Left cardiac atrium (tissue), 4 donors: ENCODE results near the gene CADM1. TPM values are rescaled to one million over a fixed set of nuclear protein-coding genes. Genes with fewer than 3 reads are reported as not detected.

Experiments
- ATAC-seq, 2 donors: fragments of 200-7000 bp; cut with Tn5 transposase; one replicate each; pipeline ENCODE4 v1.9.1; 2020; ENCODE audit warnings: mild to moderate bottlenecking in 2 of 2, moderate library complexity in 2 of 2
- DNase-seq: peaks from one replicate; pipeline ENCODE4 v3.0.0-alpha.2; 2020
- intact Hi-C, 2 donors: fragments of 100-400 bp; cut with DNase I; formaldehyde crosslinking; loops; one replicate each; pipeline versions ENCODE4 v1.14.1 to v1.15.1; 2022 to 2023
- total RNA-seq, 2 donors: library from RNA; stranded (reverse); fragmentation: NEBNext Ultra II Directional; extraction: Animal tissue kit (Norgen Biotek cat#: 25700); gene quantifications; one replicate each; pipeline ENCODE4 v1.2.1, GENCODE V29; 2021
- donor health status: DM: no; HTN: yes; CAD: no.
- donor health status: DM: no; HTN: yes; CAD: no; lungs with severe emphysema.
- donor health status: DM: yes; HTN: yes; CAD: no.
- donor health status: Dilated cardiomyopathy.

CADM1 gene
- total RNA-seq, 2 donors from 2014 or later, result 25.0 to 34.3 TPM

DNA sequence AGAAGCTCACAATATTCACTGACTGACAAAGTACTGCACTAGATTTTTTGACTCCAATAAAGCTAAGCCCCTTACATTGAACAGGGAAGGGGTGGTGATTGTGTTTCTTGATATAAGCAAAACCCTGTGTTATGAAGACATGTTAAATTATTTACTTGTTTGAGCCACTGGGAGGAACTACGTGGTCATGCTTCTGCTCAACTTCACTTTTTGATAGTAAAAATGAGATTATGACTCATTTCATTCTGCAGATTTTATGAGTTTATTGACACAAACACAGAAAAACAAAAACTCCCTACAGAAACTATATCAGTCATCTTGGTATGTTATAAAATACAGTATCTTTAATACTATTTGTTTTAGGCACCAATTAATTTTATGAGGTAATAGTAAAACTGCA is 124.7 kb downstream of the CADM1 start:
- DNase-seq (no peak), ATAC-seq (no peak)
- intact Hi-C loops, result no loop called here

- intact Hi-C loops, result no loop called here
- ATAC-seq, result no peak
- no peak for DNase-seq
These were observed 125.7 kb downstream of the CADM1 start for GRCh38 chr11:115378557-115378956.

DNA sequence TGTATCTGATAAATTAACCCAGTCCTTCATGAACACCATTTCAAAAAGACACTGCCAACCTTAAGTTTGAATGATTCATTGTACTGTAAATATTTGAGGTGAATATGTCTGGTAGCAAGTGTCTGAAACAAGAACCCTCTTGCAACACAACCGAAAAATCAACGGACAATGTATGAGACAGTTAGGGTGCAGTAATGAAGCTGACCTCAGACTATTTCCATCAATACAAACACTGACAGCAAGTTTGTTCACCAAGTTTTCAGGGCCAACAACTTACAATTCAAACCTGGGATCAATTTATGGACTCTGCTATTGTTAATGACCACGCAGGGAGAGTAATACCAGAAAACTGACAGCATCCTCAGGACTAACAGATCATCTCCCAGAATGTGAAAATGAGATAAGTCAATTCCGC is 126.3 kb downstream of the CADM1 start:
- DNase-seq (no peak), ATAC-seq (no peak)
- intact Hi-C loops, result no loop called here

GRCh38 chr11:115368616-115369015 is 135.6 kb downstream of the CADM1 start:
- DNase-seq (no peak), ATAC-seq (no peak)
- intact Hi-C loops, result no loop called here

DNA sequence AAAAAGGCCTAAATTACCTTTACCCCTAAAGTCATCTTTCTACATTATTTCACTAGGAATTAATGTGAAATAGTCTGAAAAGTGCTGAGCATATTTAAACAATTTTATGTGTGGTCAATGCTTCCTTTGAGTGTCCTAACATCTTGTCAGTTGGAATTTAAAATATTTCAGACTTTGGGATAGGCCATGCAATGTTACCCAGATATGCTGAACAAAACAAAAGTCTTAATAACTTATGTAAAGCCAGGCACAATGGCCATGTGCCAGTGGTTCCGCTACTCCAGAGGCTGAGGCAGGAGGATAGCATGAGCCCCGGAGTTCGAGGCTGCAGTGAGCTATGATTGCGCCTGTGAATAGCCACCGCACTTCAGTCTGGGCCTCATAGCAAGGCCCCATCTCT is 137.4 kb downstream of the CADM1 start:
- DNase-seq, result no peak
- intact Hi-C loops, result no loop called here
- ATAC-seq, result no peak

GRCh38 chr11:115365907-115366306 is 138.3 kb downstream of the CADM1 start:
- DNase-seq (no peak), ATAC-seq (no peak)
- intact Hi-C loops, result no loop called here

- DNase-seq (no peak), ATAC-seq (peak in 1 of 2 donors; percentile 66)
- intact Hi-C loops, result no loop called here
These were observed 139.3 kb downstream of the CADM1 start for GRCh38 chr11:115364896-115365295.

DNA sequence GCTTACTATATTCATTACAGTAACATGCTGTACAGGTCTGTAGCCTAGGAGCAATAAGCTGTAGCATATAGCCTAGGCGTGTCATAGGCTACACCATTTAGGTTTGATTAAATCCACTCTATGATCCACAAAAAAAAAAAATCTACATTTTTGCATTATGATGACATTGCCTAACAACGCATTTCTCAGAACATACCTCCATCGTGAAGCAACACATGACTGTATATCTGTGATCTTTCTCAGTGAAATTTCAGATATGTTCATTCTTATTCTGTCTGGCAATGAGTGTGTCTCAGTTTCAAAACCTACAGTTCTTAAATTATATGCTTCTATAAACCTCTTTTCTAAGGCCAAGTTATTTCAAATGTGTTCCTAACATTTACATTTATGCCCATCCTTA is 140.3 kb downstream of the CADM1 start:
- no peak for DNase-seq
- intact Hi-C loops, result no loop called here
- ATAC-seq, result no peak

DNA sequence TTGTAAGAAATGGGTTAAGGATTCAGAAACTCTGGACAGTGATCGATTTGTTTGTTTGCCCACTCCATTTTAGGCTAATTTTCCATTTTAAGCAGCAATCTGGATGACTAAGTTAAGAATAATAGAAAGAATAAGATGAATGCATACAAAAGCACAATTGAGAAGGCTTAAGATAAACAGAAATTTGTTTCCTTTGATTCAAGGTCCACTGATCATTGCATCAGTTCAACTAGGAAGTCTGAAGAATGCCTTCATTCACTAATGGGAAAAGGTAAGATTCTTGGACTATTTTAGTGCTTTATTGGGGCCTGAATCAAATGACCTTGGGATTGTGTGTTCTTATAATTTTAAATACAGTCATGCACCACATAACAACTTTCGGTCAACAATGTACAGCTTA is 140.8 kb downstream of the CADM1 start:
- ATAC-seq (no peak), DNase-seq (no peak)
- intact Hi-C loops, result no loop called here

DNA sequence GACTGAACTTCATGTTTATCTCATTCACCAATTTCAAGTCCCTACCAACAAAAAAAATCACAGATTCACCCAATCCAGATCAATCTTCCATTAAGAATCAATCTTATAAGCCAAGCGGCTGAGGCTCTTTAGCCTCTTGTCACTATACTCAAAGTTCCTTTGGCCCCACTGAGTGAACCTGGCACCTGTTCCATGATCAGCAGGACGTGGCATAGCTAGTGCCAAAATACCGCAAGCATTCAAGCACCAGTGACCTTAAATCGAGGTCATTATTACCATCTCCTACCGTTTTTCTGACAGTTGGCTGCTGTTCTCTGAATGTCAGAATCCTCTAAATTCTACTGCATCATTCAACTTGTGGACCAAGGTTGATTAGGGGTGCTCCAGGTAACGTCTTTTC is 141.2 kb downstream of the CADM1 start:
- DNase-seq (no peak), ATAC-seq (no peak)
- intact Hi-C loops, result no loop called here

DNA sequence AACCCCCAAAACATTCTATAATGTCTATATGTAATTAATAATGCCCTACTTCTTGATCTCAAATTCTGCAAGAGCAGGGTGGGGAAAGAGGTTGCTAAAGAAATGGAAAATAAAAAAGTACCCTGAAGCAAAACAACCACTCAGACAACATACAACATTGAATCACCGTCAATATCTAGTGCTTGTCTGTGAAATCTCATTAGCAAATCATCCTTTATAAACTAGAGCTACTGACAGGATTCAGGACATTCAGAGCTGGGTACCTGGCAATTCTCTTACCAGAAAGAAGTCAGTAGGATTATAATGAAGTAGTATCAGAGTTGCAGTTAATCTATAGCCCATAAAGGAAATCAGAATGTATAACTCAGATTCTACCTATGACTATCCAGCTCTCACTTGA is 143.2 kb downstream of the CADM1 start:
- DNase-seq, result no peak
- intact Hi-C loops, result no loop called here
- ATAC-seq, result no peak

GRCh38 chr11:115360186-115360824 is 143.9 kb downstream of the CADM1 start:
- intact Hi-C loops, result no loop called here
- no peak for DNase-seq
- no peak for ATAC-seq

DNA sequence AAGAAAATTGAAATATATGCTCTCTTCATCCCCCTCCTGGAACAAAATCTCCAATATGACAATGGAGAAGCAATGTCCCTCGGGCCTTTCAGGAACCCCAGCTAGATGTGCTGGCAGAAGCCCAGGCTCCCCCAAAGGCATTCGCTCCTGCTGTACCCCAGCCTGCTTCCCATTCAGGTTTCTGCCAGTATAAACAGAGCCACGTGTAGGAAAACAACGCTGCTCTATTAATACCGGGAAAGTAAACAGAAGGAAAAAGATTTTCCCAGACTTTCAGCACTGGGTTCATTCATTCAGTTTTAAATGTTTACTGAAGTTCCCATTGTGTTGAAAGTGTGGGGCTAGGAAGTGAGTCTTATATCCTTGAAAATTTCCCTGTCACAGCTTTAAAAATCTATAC is 147.1 kb downstream of the CADM1 start:
- ATAC-seq, result no peak
- intact Hi-C loops, result no loop called here
- DNase-seq, result no peak

DNA sequence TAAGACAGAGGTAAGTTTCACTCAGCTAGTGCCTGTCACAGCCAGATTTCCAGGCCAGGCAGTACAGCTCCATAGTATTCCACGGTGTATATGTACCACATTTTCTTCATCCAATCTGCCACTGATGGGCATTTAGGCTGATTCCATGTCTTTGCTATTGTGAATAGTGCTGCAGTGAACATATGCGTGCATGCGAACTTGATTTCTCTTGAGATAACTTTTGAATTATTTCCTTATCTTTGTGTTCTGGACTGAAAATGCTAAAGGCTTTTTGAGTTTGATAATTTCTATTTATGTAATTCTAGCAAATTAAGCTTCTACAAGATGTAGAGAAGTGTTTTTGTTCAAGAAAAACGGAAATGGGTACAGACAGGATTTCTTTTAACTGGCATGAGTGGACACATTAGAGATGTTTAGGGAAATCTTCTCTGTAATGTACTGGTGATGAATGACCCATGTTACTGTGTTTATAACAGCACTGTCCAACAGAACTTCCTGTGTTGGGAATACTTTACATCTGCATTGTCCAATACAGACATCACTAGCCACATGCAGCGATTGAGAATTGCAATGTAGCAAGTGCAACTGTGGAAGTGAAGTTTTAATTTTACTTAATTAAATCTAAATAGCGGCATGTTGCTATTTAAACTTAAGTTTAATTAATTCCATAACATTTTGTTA is 151.3 kb downstream of the CADM1 start:
- DNase-seq (no peak), ATAC-seq (no peak)
- intact Hi-C loops, result no loop called here

GRCh38 chr11:115349335-115350017 is 154.7 kb downstream of the CADM1 start:
- intact Hi-C loops, result no loop called here
- ATAC-seq, result no peak
- DNase-seq, result no peak

DNA sequence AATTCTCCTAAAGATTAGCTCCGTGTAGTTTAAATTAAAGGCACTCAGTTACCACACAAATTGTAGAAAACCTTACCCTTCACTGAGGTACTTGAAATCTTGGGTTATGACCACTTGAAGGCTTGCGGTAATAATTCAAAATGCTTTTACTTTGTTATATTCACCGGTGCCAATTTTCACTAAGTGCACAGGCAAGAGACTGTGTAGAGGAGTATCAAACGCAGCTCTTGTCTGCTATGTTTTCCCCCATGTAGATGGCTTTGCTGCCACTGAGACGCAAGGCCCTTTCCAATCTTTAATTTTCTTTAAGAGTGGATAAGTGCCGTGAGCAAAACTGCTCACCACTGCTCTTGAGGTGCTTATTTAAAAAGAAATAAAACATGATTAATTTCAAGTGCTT is 155.8 kb downstream of the CADM1 start:
- no peak for DNase-seq
- intact Hi-C loops, result no loop called here
- ATAC-seq, result no peak

DNA sequence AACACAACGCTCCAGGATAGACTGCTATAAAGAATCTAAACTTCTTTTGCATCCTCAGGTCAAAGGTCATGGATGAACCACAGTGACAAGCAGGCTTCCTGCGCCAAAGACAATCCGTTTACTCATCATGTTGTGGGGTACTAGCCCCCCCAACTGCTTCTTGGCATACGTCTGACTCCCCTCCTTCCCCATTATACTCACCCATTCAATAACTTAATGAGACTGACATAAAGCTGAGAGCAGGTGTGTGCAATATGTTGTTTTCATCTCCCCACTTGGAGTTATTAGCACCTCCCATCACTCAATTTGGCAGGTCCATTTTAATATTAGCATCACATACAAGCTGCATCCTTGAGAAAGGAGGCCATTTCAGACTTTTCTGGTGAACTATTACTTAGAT is 157.1 kb downstream of the CADM1 start:
- DNase-seq, result no peak
- intact Hi-C loops, result no loop called here

GRCh38 chr11:115345840-115346239 is 158.4 kb downstream of the CADM1 start:
- no peak for DNase-seq
- ATAC-seq, result no peak
- intact Hi-C loops, result no loop called here

More for the DNA sequence above, 157.1 kb downstream of the CADM1 start:
- no peak for ATAC-seq

GRCh38 chr11:115345361-115345760 is 158.9 kb downstream of the CADM1 start:
- DNase-seq, result no peak
- intact Hi-C loops, result no loop called here
- ATAC-seq, result no peak

- intact Hi-C loops, result no loop called here
- no peak for ATAC-seq
These were observed 159.4 kb downstream of the CADM1 start for GRCh38 chr11:115344846-115345245.

GRCh38 chr11:115342142-115342541 is 162.1 kb downstream of the CADM1 start:
- ATAC-seq (no peak), DNase-seq (no peak)
- intact Hi-C loops, result no loop called here

More at GRCh38 chr11:115344846-115345245, 159.4 kb downstream of the CADM1 start:
- DNase-seq, result no peak
